Gastrocnemius medialis (tissue), 4 donors: Measurements from ENCODE around the gene RPE. TPM values are rescaled to one million over a fixed set of nuclear protein-coding genes. Genes with fewer than 3 reads are reported as not detected.
A peak's percentile ranks its signal among the peaks of the same experiment; 100 is the strongest.

Experiments
- ATAC-seq, 2 donors: fragments of 150-250 bp; one replicate each; pipeline ENCODE4 v1.9.1; 2016
- DNase-seq, 2 donors: peaks; one replicate each; pipeline ENCODE4 v3.0.0-alpha.2; 2019
- H3K27ac ChIP-seq, 4 donors: fragments of 200-600 bp; sonication (generic); 1 replicate in 1 of 4; 2 replicates in 3 of 4; pipeline ENCODE4 v1.5.1; 2016 to 2018; ENCODE audit warnings: mild to moderate bottlenecking in 2 of 4, moderate library complexity in 1 of 4
- H3K27me3 ChIP-seq, 3 donors: fragments of 200-600 bp; sonication (generic) in 2 of 3; 1 replicate in 1 of 3; 2 replicates in 2 of 3; pipeline versions ENCODE4 v1.5.1 to v1.6.0; 2016 to 2019; ENCODE audit warnings: mild to moderate bottlenecking in 1 of 3, moderate library complexity in 1 of 3
- H3K36me3 ChIP-seq, 2 donors: fragments of 200-600 bp; sonication (generic) in 1 of 2; one replicate each; pipeline ENCODE4 v1.5.1; 2017 to 2018
- H3K4me1 ChIP-seq, 2 donors: fragments of 200-600 bp; sonication (generic) in 1 of 2; one replicate each; pipeline ENCODE4 v1.5.1; 2016 to 2017; ENCODE audit warnings: mild to moderate bottlenecking in 2 of 2
- H3K4me3 ChIP-seq, 4 donors: fragments of 200-600 bp; sonication (generic) in 3 of 4; 1 replicate in 1 of 4; 2 replicates in 3 of 4; pipeline ENCODE4 v1.5.1; 2016 to 2019; ENCODE audit warnings: mild to moderate bottlenecking in 2 of 4
- H3K9me3 ChIP-seq, 3 donors: fragments of 200-600 bp; sonication (generic) in 2 of 3; 1 replicate in 1 of 3; 2 replicates in 2 of 3; pipeline ENCODE4 v1.5.1; 2016 to 2019
- POLR2A ChIP-seq, 2 donors: fragments of 450-650 bp; IDR thresholded peaks; one replicate each; pipeline ENCODE4 v1.6.1; 2017; ENCODE audit warnings: antibody characterized with exemption in 2 of 2, mild to moderate bottlenecking in 2 of 2, moderate library complexity in 2 of 2
- in situ Hi-C, 4 donors: fragments of 200-750 bp; cut with MboI; loops; one replicate each; pipeline versions ENCODE4 v1.15.0 to v1.8.0; 2017; ENCODE audit warnings: low sequenced_read_pairs in 4 of 4
- intact Hi-C: fragments of 100-400 bp; cut with DNase I; formaldehyde crosslinking; loops from one replicate; pipeline ENCODE4 v1.15.1; 2023; ENCODE audit warnings: low total_unique reads
- total RNA-seq, 4 donors: library from RNA; depleted of rRNA; stranded (reverse); fragments of >200 nt; gene quantifications; one replicate each; pipeline versions ENCODE4 v1.1.0 to v1.2.3, GENCODE V29; 2016
- TF ChIP-seq, protein P1 (sequence below), 5 experiments: fragments of 450-650 bp in 3 of 5; fragments of 200-600 bp in 2 of 5; sonication (generic) in 2 of 5; IDR thresholded peaks in 4 of 5; conservative IDR thresholded peaks in 1 of 5; 1 replicate in 4 of 5; 2 replicates in 1 of 5; pipeline ENCODE4 v1.5.1; 2016 to 2019; ENCODE audit warnings: antibody characterized with exemption in 5 of 5, mild to moderate bottlenecking in 3 of 5, moderate library complexity in 3 of 5

The RPE gene
- total RNA-seq, 4 donors from 2014 or later: 9.2 to 73.5 (median 23.2) TPM

DNA sequence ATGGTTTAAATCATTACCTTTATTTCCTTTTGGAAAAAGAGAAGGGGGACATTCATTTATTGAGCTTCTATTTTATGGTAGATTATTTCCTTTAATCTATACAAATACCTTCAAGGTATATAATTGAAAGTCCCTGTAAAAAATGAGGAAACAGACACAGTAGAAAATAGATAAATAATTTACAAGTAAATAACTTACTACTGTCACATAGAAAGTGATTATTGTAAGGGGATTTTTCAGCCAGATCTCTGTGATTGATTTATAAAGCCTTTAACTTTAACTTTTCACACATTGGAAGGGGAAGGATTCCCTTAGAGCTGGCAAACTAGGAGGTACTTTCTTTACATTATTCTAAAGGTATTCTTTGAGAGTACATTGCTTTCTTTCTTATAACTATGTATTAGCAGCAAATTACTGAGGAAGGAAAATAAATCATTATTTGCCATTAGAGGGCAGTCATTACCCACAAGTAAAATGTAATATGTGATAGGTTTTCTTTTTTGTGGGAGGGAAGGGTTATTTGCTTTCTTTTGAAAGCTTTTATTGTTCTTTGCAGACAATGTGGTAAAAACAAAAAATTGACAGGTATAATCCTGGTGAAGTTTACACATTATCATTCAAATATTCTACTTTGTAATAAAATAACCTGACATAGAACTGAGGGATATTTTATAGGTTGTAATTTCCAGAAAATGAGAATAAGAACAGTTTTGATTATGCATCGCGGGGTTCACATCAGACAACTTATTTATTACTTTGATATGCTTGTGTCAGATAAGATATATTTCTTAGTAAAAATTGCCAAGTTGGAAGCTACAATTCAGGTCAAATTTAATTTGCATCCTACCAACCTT lies 24.8 kb upstream of the RPE start:
- ATAC-seq: no peak
- DNase-seq: no peak
- Histone ChIP-seq H3K4me1 (no peaks in the 10 kb centered on the region), H3K36me3 (no peaks in the 10 kb centered on the region), H3K27me3 (no peaks in the 10 kb centered on the region), H3K9me3 (no peaks in the 10 kb centered on the region), H3K4me3 (no peak overlapping the region), H3K27ac (no peak overlapping the region)
- in situ Hi-C loops (loop anchor here (5.0 to 25.0 kb wide), 2 partner anchors 220 to 435 kb away; no protein-coding TSS in a partner anchor), intact Hi-C loops (loop anchor here (1.0 to 10.0 kb wide), 3 partner anchors 218 to 417 kb away; no protein-coding TSS in a partner anchor)
- TF ChIP-seq POLR2A (IDR thresholded peaks at IDR 0.05): no peak
- TF ChIP-seq, protein P1, sequence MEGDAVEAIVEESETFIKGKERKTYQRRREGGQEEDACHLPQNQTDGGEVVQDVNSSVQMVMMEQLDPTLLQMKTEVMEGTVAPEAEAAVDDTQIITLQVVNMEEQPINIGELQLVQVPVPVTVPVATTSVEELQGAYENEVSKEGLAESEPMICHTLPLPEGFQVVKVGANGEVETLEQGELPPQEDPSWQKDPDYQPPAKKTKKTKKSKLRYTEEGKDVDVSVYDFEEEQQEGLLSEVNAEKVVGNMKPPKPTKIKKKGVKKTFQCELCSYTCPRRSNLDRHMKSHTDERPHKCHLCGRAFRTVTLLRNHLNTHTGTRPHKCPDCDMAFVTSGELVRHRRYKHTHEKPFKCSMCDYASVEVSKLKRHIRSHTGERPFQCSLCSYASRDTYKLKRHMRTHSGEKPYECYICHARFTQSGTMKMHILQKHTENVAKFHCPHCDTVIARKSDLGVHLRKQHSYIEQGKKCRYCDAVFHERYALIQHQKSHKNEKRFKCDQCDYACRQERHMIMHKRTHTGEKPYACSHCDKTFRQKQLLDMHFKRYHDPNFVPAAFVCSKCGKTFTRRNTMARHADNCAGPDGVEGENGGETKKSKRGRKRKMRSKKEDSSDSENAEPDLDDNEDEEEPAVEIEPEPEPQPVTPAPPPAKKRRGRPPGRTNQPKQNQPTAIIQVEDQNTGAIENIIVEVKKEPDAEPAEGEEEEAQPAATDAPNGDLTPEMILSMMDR (IDR thresholded peaks at IDR 0.05 in 4 of 5, conservative IDR thresholded peaks at IDR 0.05 in 1 of 5): peak; percentile 47 to 92 (median 63)

- Histone ChIP-seq H3K36me3 (no peaks in the 10 kb centered on the region), H3K27me3 (no peaks in the 10 kb centered on the region), H3K4me1 (no peaks in the 10 kb centered on the region), H3K4me3 (no peak overlapping the region), H3K9me3 (no peaks in the 10 kb centered on the region), H3K27ac (no peak overlapping the region)
- in situ Hi-C loops (loop anchor here in 1 of 4 donors (25.0 kb wide), 1 partner anchor 428 kb away; no protein-coding TSS in a partner anchor), intact Hi-C loops (no loop called here)
- TF ChIP-seq, protein P1 (IDR thresholded peaks at IDR 0.05 in 4 of 5, conservative IDR thresholded peaks at IDR 0.05 in 1 of 5): no peak
- no peak for TF ChIP-seq POLR2A (IDR thresholded peaks at IDR 0.05)
- no peak for ATAC-seq
- DNase-seq: no peak
Measured at GRCh38 chr2:209984291-209984690, 18.1 kb upstream of the RPE start.

DNA sequence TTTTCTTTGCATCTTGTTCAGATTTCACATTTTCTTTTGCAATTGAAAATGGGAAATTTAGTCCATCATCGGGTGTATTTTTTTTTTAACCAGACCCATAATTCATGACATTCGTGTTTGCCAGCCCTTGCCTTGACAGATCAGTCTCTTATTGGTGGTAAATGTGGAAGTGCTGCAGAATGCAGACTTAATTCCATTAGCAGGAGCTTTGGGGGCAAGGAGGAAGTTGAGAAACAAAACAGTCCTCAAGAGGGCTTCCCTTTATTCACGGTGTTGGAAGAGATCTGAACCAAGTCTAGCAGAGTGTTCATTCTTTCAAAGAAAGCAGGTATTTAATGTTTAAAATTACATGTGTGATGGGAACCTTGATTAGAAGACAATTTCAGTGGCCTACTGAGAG lies 16.6 kb upstream of the RPE start:
- H3K27ac ChIP-seq: no peak overlapping the region
- no peak for DNase-seq
- H3K36me3 ChIP-seq: no peaks in the 10 kb centered on the region
- no peaks in the 10 kb centered on the region for H3K9me3 ChIP-seq
- intact Hi-C loops: no loop called here
- no peaks in the 10 kb centered on the region for H3K4me1 ChIP-seq
- H3K4me3 ChIP-seq: no peak overlapping the region
- in situ Hi-C loops: loop anchor here in 1 of 4 donors (25.0 kb wide), 1 partner anchor 426 kb away; no protein-coding TSS in a partner anchor
- ATAC-seq: no peak
- TF ChIP-seq POLR2A (IDR thresholded peaks at IDR 0.05): no peak
- TF ChIP-seq, protein P1 (IDR thresholded peaks at IDR 0.05 in 4 of 5, conservative IDR thresholded peaks at IDR 0.05 in 1 of 5): no peak
- no peaks in the 10 kb centered on the region for H3K27me3 ChIP-seq

- H3K4me3 ChIP-seq: no peak overlapping the region
- H3K27ac ChIP-seq: no peak overlapping the region
- no peaks in the 10 kb centered on the region for H3K4me1 ChIP-seq
- no peaks in the 10 kb centered on the region for H3K36me3 ChIP-seq
- ATAC-seq (no peak), DNase-seq (no peak)
- no peak for TF ChIP-seq POLR2A (IDR thresholded peaks at IDR 0.05)
- TF ChIP-seq, protein P1 (IDR thresholded peaks at IDR 0.05 in 4 of 5, conservative IDR thresholded peaks at IDR 0.05 in 1 of 5): no peak
- intact Hi-C loops: no loop called here
- no peaks in the 10 kb centered on the region for H3K9me3 ChIP-seq
- no peaks in the 10 kb centered on the region for H3K27me3 ChIP-seq
- in situ Hi-C loops: loop anchor here in 1 of 4 donors (25.0 kb wide), 1 partner anchor 426 kb away; no protein-coding TSS in a partner anchor
Measured at GRCh38 chr2:209986415-209986814, 16.0 kb upstream of the RPE start.
